ENCODE data around the gene GMDS. TPM values are rescaled to one million over a fixed set of nuclear protein-coding genes. Genes with fewer than 3 reads are reported as not detected.

GMDS gene
- total RNA-seq, 2 donors from 2014 or later = 25.4 to 29.5 TPM

DNA sequence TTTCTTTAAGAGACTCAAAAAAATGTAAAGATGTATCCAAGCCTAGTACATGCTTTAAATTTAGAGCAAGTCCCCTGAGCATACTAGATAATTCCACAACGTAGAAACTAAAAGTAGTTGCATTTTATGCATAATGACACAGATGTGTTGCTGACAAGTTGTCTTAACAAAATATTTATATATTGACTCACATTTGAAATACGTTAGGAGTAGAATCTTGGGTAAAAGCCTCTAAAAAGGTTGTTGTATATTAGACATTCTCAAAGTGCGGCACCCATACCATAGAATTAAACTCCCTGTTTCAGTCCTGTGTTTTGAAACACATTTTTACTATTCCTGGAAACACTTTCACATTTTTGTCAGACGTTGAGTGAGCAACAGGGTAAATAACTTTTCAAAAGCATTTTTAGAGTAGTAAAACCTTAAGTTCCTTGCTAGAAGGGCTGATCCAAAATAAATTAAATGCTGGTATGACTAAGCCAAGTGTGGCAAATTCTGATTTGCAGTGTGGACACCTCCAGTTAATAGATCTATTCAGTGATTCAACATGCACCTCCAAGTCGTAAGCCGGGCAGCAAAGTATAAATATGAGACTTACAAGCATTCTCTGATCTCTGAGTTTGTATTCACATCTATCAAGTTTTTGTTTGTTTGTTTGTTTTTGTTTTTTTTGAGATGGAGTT, 97.5 kb downstream of the GMDS start:
- no peaks in the 10 kb centered on the region for H3K4me1 Mint-ChIP-seq
- TF ChIP-seq, protein P1, sequence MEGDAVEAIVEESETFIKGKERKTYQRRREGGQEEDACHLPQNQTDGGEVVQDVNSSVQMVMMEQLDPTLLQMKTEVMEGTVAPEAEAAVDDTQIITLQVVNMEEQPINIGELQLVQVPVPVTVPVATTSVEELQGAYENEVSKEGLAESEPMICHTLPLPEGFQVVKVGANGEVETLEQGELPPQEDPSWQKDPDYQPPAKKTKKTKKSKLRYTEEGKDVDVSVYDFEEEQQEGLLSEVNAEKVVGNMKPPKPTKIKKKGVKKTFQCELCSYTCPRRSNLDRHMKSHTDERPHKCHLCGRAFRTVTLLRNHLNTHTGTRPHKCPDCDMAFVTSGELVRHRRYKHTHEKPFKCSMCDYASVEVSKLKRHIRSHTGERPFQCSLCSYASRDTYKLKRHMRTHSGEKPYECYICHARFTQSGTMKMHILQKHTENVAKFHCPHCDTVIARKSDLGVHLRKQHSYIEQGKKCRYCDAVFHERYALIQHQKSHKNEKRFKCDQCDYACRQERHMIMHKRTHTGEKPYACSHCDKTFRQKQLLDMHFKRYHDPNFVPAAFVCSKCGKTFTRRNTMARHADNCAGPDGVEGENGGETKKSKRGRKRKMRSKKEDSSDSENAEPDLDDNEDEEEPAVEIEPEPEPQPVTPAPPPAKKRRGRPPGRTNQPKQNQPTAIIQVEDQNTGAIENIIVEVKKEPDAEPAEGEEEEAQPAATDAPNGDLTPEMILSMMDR (conservative IDR thresholded peaks at IDR 0.05) = no peak
- Histone ChIP-seq H3K9me3 (ENCODE audit: control insufficient read depth, low read length) (no peaks in the 10 kb centered on the region), H3K27ac (ENCODE audit: low read depth, low read length) (no peak overlapping the region), H3K9ac (ENCODE audit: extremely low read depth, low read length, poor library complexity, severe bottlenecking) (no peak overlapping the region), H3K4me3 (ENCODE audit: low read length) (no peak overlapping the region), H3K4me1 (ENCODE audit: control insufficient read depth, insufficient read depth, low read length) (peaks cover 5% of the 10 kb centered on the region), H3K36me3 (ENCODE audit: control insufficient read depth, insufficient read depth, low read length) (no peaks in the 10 kb centered on the region), H3K27me3 (ENCODE audit: control insufficient read depth, insufficient read depth, low read length, poor library complexity, severe bottlenecking) (no peaks in the 10 kb centered on the region)
- no peak overlapping the region for H3K27ac Mint-ChIP-seq
- H3K9me3 Mint-ChIP-seq = no peaks in the 10 kb centered on the region
- no peaks in the 10 kb centered on the region for H3K36me3 Mint-ChIP-seq (ENCODE audit: low read depth)
- DNase-seq = no peak
- H3K4me3 Mint-ChIP-seq = no peak overlapping the region
- H3K27me3 Mint-ChIP-seq (ENCODE audit: insufficient read depth) = no peaks in the 10 kb centered on the region
- 98 to 100% methylated on average over 2 to 5 of the region's 6 CpGs for WGBS, 2 experiments (ENCODE audit: insufficient coverage in 1 of 2, insufficient read length in 1 of 2)

DNA sequence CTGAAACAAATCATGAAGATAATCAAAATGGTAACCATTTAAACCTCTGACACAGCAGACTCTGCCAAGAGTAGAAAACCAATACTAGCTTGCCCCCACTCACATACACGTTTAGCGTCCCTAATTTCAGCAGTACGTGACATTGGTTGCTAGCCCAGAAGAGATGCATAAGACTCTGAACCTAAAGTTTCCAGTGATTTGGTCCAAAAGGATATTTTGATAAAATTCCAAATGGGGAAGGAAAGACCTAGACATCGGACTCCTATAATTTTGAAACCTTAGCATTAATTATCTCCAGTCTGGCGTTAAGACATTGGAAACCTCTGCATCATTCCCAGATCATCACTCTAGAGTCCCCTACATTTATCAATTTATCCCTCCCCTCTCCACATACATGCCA, 98.1 kb downstream of the GMDS start:
- H3K27ac Mint-ChIP-seq = no peak overlapping the region
- TF ChIP-seq, protein P1 (conservative IDR thresholded peaks at IDR 0.05) = no peak
- no peak overlapping the region for H3K4me3 Mint-ChIP-seq
- H3K9me3 Mint-ChIP-seq = no peaks in the 10 kb centered on the region
- Histone ChIP-seq H3K36me3 (ENCODE audit: control insufficient read depth, insufficient read depth, low read length) (no peaks in the 10 kb centered on the region), H3K4me1 (ENCODE audit: control insufficient read depth, insufficient read depth, low read length) (peaks cover 5% of the 10 kb centered on the region), H3K27ac (ENCODE audit: low read depth, low read length) (no peak overlapping the region), H3K4me3 (ENCODE audit: low read length) (no peak overlapping the region), H3K9ac (ENCODE audit: extremely low read depth, low read length, poor library complexity, severe bottlenecking) (no peak overlapping the region), H3K27me3 (ENCODE audit: control insufficient read depth, insufficient read depth, low read length, poor library complexity, severe bottlenecking) (no peaks in the 10 kb centered on the region), H3K9me3 (ENCODE audit: control insufficient read depth, low read length) (no peaks in the 10 kb centered on the region)
- no peak for DNase-seq
- no peaks in the 10 kb centered on the region for H3K4me1 Mint-ChIP-seq
- no peaks in the 10 kb centered on the region for H3K36me3 Mint-ChIP-seq (ENCODE audit: low read depth)
- WGBS, 2 experiments (ENCODE audit: insufficient coverage in 1 of 2, insufficient read length in 1 of 2) = 92 to 100% methylated on average over 4 to 5 of the region's 5 CpGs
- no peaks in the 10 kb centered on the region for H3K27me3 Mint-ChIP-seq (ENCODE audit: insufficient read depth)

DNA sequence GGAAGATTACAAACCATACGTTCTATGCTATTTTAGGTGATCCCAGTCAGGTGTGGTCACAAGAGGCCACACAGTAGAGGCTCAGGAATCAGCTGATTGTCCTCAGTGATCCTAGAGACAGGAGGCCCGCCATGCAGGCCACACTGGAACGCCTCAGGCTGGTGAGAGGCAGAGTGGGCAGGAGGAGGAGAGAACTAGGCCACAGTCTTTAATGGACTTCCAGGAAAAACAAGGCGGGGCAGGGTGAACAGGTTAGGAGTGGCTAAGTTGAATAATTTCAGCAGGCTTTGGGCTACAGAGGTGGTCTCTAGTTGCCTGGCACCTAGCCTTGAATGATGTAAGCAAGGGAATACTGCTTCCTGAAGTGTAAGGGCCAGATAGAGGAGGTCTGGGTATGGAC, 101.2 kb downstream of the GMDS start:
- Histone ChIP-seq H3K4me3 (ENCODE audit: low read length) (no peak overlapping the region), H3K36me3 (ENCODE audit: control insufficient read depth, insufficient read depth, low read length) (no peaks in the 10 kb centered on the region), H3K27ac (ENCODE audit: low read depth, low read length) (no peak overlapping the region), H3K4me1 (ENCODE audit: control insufficient read depth, insufficient read depth, low read length) (peaks cover 3% of the 10 kb centered on the region), H3K9me3 (ENCODE audit: control insufficient read depth, low read length) (no peaks in the 10 kb centered on the region), H3K9ac (ENCODE audit: extremely low read depth, low read length, poor library complexity, severe bottlenecking) (no peak overlapping the region), H3K27me3 (ENCODE audit: control insufficient read depth, insufficient read depth, low read length, poor library complexity, severe bottlenecking) (no peaks in the 10 kb centered on the region)
- Mint-ChIP-seq H3K27ac (no peak overlapping the region), H3K27me3 (ENCODE audit: insufficient read depth) (no peaks in the 10 kb centered on the region), H3K9me3 (no peaks in the 10 kb centered on the region), H3K4me1 (no peaks in the 10 kb centered on the region), H3K36me3 (ENCODE audit: low read depth) (no peaks in the 10 kb centered on the region), H3K4me3 (no peak overlapping the region)
- no peak for DNase-seq
- WGBS, 2 experiments (ENCODE audit: insufficient coverage in 1 of 2, insufficient read length in 1 of 2) = 90 to 100% methylated on average over 1 to 4 of the region's 4 CpGs
- TF ChIP-seq, protein P1 (conservative IDR thresholded peaks at IDR 0.05) = no peak

All from endodermal cell (in vitro differentiated cells).